ENCODE results near the gene SIRPA.

Gene SIRPA

GRCh38 chr20:1951436-1952115 is 56.4 kb downstream of the SIRPA start:
- DNase-seq (ENCODE audit: low spot score) = no peak

- DNase-seq (ENCODE audit: low spot score) = no peak
Observed at GRCh38 chr20:1952737-1953530, 57.7 kb downstream of the SIRPA start.

GRCh38 chr20:1953621-1954020 is 58.4 kb downstream of the SIRPA start:
- DNase-seq (ENCODE audit: low spot score) = no peak

- DNase-seq (ENCODE audit: low spot score) = no peak
Observed at GRCh38 chr20:1955217-1955616, 60.0 kb downstream of the SIRPA start.

GRCh38 chr20:1958426-1958825 is 63.2 kb downstream of the SIRPA start:
- DNase-seq (ENCODE audit: low spot score) = no peak

- no peak for DNase-seq (ENCODE audit: low spot score)
Observed at GRCh38 chr20:1959156-1959555, 63.9 kb downstream of the SIRPA start.

GRCh38 chr20:1961374-1961773 is 66.2 kb downstream of the SIRPA start:
- DNase-seq (ENCODE audit: low spot score) = no peak

- no peak for DNase-seq (ENCODE audit: low spot score)
Observed at GRCh38 chr20:1964061-1964460, 68.9 kb downstream of the SIRPA start.

GRCh38 chr20:1964659-1965405 is 69.6 kb downstream of the SIRPA start:
- no peak for DNase-seq (ENCODE audit: low spot score)

- peak; percentile 89 for DNase-seq (ENCODE audit: low spot score)
Observed at GRCh38 chr20:1965520-1966351, 70.5 kb downstream of the SIRPA start.

GRCh38 chr20:1968964-1969363 is 73.8 kb downstream of the SIRPA start:
- no peak for DNase-seq (ENCODE audit: low spot score)

GRCh38 chr20:1971893-1972586 is 76.8 kb downstream of the SIRPA start:
- no peak for DNase-seq (ENCODE audit: low spot score)

GRCh38 chr20:1973601-1974440 is 78.6 kb downstream of the SIRPA start:
- no peak for DNase-seq (ENCODE audit: low spot score)

GRCh38 chr20:1975291-1975690 is 80.1 kb downstream of the SIRPA start:
- no peak for DNase-seq (ENCODE audit: low spot score)

- no peak for DNase-seq (ENCODE audit: low spot score)
Observed at GRCh38 chr20:1979106-1979778, 84.0 kb downstream of the SIRPA start.

- DNase-seq (ENCODE audit: low spot score) = no peak
Observed at GRCh38 chr20:1982686-1983085, 87.5 kb downstream of the SIRPA start.

GRCh38 chr20:1983301-1983700 is 88.1 kb downstream of the SIRPA start:
- DNase-seq (ENCODE audit: low spot score) = no peak

GRCh38 chr20:1987826-1988225 is 92.6 kb downstream of the SIRPA start:
- DNase-seq (ENCODE audit: low spot score) = no peak
